NOMO-1 (cell line): Measurements from ENCODE around the gene SAMD11.
A peak's percentile ranks its signal among the peaks of the same experiment; 100 is the strongest.

Source experiments
- DNase-seq, 2 experiments: peaks; one replicate each; lab custom pipeline; 2025; ENCODE audit not compliant: unreplicated experiment in 2 of 2; lab: John Stamatoyannopoulos, UW

SAMD11 gene

DNA sequence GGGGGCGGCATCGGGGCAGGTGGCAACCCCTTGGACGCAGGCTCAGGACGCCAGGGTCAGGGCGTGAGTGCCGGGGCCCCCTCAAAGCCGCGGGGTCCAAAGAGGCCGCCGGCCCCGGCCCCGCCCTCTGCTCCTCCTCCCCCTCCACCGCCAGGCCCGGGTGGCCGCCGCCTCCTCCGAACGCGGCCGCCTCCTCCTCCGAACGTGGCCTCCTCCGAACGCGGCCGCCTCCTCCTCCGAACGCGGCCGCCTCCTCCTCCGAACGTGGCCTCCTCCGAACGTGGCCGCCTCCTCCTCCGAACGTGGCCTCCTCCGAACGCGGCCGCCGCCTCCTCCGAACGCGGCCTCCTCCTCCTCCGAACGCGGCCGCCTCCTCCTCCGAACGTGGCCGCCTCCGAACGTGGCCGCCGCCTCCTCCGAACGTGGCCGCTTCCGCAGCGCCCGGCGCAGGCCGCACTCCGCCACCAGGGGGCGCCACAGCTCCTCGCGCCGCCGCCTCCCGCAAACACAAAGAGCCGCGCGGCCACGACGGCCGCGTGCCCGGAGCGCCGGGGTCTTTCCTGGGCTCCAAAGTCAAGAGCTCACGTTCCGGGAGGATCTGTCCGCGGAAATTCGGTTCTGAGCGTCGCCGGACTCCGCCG, 19.3 kb upstream of the SAMD11 start:
- peak; percentile 67 to 85 for DNase-seq

DNA sequence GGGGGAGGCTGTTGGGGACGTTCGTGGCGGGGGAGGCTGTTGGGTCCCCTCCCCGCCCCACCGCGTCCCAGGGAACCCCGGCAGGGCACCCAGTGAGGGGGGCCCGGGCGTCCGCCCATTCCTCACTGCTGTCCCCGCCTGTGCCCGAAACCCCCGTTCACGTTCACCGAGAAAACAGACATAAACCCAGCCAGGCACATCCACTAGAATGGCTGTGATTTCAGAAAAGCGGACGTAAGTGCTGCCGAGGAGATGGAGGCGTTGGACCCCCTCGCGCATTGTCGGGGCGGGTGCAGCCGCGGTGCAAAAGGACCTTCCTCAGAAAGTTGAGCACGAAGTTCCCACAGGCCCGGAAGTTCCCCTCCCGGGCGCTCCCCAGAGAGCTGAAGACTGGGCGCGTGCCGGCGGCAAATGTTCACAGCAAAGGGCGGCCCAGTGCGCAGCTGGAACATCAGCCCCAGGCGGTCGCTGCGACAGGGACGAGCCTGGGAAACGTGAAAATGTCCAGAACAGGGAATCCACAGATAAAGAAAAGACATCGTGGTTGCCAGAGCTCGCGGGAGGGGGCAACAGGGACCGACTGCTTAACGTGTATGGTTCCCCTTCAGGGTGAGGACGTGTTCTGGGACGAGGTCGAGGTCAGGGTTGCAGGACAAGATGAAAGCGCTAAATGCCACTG, 18.5 kb upstream of the SAMD11 start:
- peak in 1 of 2 experiments; percentile 12 for DNase-seq

DNA sequence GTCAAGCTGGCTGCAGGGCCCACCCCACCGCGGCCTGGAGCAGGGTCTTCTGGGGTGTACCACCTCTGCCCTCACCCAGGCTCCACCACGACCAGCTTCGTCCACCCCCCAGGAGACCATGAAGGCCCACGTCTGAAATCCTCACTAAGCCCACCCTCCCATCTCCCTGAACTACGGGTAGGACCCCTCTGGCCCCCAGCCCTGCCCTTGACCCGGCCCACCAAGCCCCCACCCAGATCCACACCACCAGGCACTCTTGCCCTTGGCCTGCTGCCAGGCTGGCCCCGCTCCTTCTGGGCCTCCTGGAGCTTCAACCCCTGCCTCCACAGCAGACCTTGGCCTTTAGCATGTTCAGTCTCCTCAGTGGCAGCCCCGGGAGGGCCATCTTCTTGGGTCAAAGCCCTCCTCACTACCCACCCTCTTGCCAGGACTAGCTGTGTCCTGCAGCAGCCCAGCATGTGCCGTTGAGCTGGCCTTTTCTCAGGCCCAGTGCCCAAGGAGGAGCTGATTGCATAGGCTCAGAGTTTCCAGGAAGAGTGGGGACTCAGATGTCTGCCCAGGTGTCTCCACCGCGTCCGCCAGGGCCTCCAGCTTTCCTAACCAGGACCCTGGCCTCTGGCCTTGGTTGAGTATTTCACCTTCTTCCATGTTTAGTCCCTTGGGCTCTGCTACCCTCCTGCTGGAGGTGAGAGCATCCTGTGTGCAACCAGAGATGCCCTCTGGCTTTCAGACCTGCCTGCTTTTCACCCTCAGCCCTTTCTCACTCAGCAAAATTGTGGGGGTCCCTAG, 17.7 kb upstream of the SAMD11 start:
- no peak for DNase-seq

DNA sequence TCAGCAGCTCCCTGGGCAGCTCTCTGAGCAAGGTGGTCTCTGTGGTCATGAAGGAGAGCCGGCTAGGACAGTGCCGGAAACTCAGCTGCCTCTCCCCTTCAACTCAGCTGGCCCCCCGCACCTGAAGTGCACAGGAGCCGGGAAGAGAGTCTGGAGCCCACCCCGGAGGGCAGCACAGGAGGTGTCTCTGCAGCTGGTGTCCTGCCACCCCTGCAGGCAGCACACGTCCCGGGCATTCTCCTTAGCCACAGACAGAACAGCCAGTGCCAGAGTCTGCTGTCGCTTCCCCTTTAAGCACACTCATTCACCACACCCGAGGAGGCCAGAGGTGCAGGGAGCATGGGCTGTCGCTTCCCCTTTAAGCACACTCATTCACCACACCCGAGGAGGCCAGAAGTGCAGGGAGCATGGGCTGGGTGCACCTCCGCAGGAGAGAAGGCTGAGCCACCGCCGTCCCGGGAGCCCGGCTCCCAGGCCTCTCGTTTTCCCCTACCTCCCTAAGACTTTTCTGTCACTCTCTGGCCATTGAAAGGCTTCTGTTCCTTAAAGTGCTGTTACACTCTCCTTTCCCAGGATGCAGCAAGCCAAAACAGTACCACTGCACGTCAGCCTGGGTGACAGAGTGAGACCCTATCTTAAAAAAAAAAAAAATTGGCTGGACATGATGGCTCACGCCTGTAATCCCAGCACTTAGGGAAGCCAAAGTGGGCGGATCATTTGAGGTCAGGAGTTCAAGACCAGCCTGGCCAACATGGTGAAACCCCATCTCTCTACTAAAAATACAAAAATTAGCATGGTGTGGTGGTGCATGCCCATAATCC, 16.9 kb upstream of the SAMD11 start:
- peak; percentile 81 to 83 for DNase-seq

DNA sequence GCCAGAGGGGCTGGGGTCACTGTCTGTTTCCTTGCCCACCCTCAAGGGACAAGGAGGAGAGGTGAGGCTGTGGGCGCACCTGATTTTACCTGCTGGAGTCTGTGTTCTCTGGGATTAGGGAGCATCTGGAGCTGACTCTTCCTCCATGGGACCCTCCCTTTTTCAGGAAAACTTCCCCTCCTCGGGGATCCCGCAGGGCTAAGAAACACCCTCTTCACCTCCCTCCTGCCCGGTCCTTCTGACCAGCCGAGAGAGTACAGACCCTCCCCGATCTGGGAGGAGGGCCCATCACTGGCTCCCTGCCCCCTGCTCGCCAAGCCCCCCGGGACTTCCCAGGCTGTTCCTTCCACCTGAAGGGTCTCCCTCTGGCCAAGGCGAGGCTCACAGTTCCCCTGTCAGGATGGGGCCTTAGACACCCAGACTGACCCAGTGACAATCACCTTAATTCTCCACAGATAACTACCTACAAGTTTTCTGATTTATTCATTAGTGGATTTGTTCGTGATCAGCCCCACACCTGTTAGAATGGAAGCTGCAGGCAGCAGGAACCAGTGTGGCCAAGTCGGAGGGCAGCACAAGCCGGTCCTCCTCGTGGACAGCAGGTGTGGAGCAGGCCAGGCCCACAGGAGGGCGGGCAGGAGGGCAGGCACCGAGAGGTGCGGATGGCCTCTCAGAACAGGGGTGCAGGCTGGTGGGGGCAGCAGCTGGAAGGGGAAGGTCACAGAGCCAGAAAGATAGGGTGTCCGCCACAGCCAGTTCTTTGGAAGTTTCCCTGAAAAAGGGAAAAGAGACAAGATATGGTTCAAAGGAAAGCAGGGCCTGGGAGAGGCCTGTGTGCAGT, 15.9 kb upstream of the SAMD11 start:
- no peak for DNase-seq

DNA sequence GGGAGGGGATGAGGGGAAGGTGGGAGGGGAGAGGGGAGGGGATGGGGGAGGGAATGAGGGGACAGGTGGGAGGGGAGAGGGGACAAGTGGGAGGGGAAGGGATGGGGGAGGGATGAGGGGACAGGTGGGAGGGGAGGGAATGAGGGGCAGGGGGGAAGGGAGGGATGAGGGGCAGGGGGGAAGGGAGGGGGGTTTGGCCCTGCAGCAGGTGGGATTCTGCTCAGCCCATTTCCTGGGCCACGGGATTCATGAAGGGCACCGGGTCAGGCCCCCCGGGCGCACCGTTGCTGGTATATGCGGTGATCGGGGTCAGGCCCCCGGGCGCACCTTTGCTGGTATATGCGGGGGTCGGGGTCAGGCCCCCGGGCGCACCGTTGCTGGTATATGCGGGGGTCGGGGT, 15.1 kb upstream of the SAMD11 start:
- DNase-seq: no peak

DNA sequence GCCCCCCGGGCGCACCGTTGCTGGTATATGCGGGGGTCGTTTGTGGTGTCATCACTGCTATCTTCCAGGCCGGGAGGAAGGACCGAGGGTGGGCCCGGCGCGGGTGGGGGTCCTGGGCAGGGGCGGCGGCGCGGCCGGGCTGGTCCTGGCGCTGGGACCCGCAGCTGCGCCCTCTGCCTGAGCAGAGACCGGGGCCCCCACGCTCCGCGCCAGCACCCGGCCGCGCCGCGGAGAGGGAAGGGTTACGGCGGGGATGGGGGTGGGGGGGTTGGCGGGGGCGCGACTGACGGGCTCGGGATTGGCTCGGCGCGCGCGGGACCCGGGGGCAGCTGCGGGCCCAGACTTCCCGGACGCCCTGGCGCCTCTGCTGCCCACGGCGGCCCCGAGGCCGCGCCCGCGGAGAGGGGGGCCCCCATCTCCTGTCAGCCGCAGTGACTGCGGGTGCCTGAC, 13.8 kb upstream of the SAMD11 start:
- DNase-seq: no peak

DNA sequence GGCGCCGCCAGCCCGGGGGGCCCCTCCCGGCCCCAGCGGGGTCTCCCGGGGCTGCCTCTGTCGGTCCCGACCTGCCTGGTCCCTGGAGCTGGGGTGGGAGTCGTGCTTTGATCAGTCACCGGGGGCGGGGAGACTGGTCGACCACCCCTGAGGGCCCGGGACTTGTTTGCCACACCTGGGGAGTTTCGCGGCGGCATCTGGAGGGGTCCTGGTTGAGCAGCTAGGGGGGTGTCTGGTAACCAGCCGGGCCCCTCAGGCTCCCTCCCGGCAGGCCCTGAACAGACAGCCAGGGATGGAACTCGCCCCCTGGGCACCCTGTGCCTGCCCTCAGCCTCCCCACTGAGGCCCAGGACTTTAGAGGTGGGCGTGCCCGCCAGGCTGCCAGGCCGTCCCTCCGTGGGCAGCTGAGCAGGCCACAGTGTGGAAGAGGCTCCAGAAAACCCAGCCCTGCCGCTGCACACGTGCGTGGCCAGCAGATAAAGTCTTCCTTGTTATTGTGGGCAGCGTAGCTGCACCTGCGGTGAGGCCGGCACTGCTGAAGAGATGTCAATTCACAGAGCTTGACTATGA, 13.3 kb upstream of the SAMD11 start:
- DNase-seq: no peak

DNA sequence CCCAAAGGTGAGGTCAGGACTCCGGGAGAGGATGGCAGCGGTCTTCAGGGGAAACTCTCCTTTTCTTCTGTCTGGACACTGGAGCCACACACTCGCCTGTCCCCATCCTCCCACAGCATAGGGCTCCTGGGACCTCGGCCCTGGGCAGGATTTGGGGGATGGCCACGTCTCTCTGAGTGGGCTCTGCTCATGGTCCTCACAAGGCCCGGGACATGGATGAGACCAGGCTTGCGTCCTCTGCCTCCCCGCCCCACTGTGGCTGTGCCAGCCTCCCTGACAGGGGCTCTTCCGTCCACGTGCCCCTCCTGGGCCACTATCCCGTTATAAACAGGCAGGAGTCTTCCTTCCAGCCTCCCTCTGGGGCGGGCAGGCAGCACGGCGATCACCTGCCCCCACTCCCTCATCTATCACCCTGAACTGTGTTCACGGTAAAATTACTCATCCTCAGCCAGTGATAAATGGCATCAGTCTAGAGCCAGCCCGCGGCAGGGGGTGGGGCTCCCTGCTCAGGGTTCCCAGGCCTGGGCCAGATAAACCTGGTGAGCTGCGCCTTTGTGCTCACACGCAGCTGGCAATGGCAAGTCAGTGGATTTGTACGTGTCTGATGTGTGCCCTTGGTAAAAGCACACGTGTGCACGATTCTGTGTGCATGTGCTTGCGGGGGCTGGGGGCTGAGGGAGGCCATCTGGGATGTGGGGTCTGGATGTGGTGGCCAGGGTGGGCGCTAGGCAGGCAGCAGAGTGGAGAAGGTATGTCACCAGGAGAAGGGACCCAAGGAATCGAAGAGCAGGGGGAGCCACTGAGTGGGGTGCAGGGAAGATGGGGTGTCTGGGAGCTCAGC, 12.6 kb upstream of the SAMD11 start:
- DNase-seq: no peak

DNA sequence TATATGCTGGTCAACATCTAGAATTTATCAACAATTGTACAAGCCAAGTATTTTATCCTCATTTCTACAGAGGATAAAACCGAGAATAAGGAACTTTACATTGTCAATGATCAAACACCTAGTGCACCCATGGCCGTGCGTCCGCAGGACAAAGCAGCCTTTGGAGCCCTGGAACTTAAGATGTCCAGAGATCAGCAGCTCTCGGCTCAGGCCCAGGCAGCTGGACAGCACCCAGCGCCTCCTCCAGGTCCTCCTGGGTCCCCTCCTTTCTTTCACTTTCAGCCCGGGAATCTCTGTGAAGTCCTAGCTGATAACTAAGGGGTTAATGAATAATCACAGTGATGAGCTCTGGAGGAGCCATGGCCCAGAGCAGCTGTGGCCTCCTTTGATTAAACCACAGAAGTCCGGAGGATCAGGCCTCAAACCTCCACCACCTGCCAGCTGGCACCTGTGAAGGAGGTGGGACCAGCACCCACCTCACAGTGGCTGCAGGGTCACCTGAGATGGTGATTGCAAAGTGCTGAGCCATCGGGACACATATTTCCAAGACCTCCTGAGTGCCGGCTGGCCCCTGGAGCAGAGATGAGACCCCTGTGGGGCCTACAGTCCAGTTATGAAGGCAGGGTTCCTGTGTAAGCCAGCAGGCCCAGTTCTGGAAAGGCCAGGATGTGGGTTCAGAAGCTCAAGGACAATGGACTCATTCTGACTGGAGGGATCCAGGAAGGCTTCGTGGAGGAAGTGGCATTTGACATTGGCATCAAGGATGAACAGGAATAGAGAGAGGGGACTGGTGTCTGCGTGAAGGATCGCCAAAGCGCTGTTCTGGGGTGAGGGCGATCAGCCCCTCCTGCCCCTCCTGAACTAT, 11.6 kb upstream of the SAMD11 start:
- no peak for DNase-seq

DNA sequence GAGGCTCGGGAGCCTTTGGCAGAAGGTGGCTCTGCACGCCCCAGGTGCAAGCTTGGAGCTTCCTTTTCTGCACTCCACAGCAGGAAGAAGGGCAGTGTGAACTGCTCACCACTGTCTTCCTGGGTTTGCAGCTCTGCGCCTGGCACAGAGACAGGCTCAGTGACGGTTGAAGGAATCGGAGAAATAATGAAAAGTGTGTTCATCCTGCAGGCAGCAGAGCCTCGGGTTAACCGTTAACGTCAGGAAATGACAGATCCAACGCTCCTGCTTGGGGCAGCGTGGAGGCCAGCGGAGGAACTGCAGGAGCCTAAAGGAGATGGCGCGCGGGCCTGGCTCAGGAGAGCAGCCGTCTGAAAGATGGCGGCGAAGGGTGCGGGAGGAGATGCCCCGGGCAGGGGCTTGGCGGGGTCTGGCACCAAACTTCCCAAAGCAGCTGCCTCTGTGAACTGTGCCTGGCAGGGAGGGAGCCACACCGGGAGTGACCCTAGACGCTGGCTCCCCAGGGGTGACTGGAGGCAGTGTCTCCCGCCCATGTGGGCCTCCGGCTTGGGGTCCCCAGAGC, 10.9 kb upstream of the SAMD11 start:
- peak in 1 of 2 experiments; percentile 26 for DNase-seq

DNA sequence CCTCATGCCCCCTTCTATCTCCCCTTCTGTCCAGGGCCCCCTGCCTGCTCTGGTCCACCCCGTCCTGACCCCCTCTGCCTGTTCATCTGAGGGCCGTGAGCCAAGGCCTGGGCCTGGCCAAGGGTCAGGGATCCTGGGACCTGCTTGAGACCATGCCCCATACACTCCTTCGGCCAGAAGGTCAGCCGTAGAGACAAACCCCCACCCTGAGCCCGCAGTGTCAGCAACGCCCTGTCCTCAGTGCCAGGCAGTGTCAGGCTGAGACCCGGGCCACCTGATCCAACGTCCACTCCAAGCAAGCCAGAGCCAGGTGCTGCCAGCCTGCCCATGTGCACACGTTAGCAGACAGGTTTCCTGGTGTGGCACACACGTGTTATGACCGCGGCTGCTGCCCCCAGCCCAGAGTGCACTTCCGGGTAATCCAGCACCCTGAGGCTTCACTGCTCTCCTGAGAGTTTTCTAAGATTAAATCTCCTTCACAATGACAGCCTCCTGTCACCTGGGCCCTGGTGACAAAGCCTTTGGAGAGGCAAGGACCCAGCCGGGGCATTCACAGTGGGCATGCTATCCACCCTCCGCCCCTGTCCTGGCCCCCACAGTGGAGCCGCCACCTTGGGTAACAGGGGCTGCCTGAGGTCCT, 10.1 kb upstream of the SAMD11 start:
- DNase-seq: no peak

DNA sequence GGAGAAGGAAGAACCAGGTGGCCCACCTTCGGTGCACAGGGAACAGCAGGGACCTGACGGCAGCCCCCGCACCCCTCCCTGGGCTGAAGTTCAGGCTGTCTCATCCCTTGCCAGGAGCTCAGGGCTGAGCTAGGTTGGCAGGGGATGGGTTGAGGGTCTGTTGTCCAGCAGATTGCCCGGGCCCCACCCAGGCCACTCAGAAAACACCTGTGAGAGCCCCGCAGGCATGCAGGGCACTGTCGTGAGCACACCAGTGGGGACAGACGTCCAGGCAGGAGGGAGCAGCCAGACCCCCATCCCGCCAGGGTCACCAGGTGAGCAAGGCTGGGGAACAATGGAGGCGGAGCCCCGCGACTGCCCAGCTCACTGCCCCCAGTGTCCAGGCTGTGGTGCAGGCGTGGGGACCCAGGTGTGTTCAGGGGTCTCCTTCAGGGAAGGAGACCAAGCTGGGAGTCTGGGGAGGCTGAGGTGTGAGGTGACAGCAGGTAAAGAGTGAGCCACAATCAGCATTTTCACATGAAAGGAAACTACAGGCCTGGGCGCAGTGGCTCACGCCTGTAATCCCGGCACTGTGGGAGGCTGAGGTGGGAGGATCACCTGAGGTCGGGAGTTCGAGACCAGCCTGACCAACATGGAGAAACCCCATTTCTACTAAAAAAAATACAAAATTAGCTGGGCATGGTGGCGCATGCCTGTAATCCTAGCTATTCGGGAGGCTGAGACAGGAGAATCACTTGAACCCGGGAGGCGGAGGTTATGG, 9.4 kb upstream of the SAMD11 start:
- no peak for DNase-seq

DNA sequence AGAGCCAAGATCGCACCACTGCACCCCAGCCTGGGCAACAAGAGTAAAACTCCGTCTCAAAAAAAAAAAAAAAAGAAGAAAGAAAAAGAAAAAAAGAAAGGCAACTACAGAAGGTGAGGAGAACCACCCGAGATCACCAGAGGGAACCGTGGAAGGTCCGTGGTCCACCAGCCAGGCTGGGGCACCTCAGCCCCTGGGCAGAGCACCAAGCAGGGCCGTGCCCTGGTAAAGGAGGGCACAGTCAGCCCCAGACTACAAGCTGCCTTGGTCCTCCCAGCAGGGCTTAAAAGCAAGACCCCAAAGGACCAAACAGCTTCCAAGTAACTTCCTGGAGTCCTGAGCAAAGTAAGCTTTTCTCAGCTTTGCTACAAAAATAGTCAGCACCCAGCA, 8.8 kb upstream of the SAMD11 start:
- DNase-seq: no peak

DNA sequence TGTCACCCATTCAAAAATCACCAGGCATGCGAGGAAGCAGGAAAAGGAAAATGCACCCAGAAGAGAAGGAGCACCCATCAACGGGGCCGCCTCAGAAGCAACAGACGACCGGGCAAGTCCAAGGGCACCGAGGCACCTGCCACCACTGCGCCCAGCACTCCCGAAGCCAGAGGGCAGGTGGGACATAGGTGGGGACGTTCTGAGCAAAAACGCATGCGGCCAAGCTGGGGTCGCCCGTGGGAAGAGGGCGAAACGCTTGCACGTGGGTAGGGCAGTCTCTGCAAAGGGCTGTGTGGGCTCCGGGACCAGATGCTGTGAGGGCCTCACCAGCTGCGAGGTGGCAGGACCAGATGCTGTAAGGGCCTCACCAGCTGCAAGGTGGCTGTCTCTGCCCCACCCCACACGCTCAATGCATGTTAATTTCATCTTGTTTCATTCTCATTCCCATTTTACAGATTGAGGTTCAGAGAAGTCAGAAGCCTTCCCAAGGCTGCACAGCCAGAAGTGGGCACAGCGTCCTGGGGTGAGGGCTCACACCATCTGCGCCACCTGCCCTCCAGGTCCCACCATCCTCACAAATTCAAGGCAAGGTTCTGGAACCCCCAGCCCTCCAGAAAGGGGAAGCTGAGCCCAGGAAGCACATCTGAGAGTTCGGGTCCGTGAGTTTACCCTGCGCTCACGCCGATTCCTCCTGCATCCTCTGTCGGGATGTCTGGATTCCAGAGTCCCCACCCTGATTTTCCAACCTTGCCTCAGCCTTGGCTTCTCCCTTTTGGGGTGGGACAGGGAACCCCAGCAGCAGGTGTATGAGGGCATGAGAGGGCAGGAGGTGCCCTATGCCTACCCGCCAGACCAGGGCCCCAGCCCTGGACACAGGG, 8.2 kb upstream of the SAMD11 start:
- DNase-seq: no peak
